Left ventricle myocardium inferior (tissue), 1 donor: ENCODE measurements around the gene VIL1. TPM values are rescaled to one million over a fixed set of nuclear protein-coding genes. Genes with fewer than 3 reads are reported as not detected.
A peak's percentile ranks its signal among the peaks of the same experiment; 100 is the strongest.

ENCODE experiments used
- DNase-seq: peaks from one replicate; pipeline ENCODE4 v3.0.0-alpha.2; 2020
- H3K27ac ChIP-seq: fragments of 200-600 bp; replicated peaks from 2 replicates; pipeline ENCODE4 v1.8.0; 2021
- H3K27me3 ChIP-seq: fragments of 200-600 bp; 2 replicates; pipeline ENCODE4 v1.8.0; 2021; ENCODE audit warnings: low read depth
- H3K36me3 ChIP-seq: fragments of 200-600 bp; 2 replicates; pipeline ENCODE4 v1.8.0; 2021
- H3K4me1 ChIP-seq: fragments of 200-600 bp; 2 replicates; pipeline ENCODE4 v1.8.0; 2021
- H3K4me3 ChIP-seq: fragments of 200-600 bp; 2 replicates; pipeline ENCODE4 v1.8.0; 2021; ENCODE audit warnings: mild to moderate bottlenecking, moderate library complexity
- H3K9me3 ChIP-seq: fragments of 200-600 bp; replicated peaks from 2 replicates; pipeline ENCODE4 v1.8.0; 2021
- intact Hi-C: fragments of 100-400 bp; cut with micrococcal nuclease; formaldehyde crosslinking; loops from one replicate; pipeline ENCODE4 v1.11.0; 2022
- total RNA-seq: library from RNA; stranded (reverse); fragmentation: NEBNext Ultra II Directional; extraction: Animal tissue kit (Norgen Biotek cat#: 25700); gene quantifications from one replicate; pipeline ENCODE4 v1.2.1, GENCODE V29; 2021
- TF ChIP-seq, protein P1 (sequence below): fragments of 200-600 bp; IDR thresholded peaks from 2 replicates; pipeline ENCODE4 v1.8.0; 2021; ENCODE audit warnings: antibody characterized with exemption, mild to moderate bottlenecking, borderline replicate concordance
- donor health status: DM: no; HTN: yes; CAD: no; lungs with severe emphysema.

The VIL1 gene
- total RNA-seq, 1 donor from 2014 or later: not detected

GRCh38 chr2:218437969-218438368, 19.0 kb downstream of the VIL1 start:
- H3K4me3 ChIP-seq: no peak overlapping the region
- intact Hi-C loops: no loop called here
- H3K27me3 ChIP-seq: no peaks in the 10 kb centered on the region
- H3K27ac ChIP-seq: no peak overlapping the region
- H3K36me3 ChIP-seq: no peaks in the 10 kb centered on the region
- H3K9me3 ChIP-seq: no peaks in the 10 kb centered on the region
- no peak for DNase-seq
- no peaks in the 10 kb centered on the region for H3K4me1 ChIP-seq
- TF ChIP-seq, protein P1, sequence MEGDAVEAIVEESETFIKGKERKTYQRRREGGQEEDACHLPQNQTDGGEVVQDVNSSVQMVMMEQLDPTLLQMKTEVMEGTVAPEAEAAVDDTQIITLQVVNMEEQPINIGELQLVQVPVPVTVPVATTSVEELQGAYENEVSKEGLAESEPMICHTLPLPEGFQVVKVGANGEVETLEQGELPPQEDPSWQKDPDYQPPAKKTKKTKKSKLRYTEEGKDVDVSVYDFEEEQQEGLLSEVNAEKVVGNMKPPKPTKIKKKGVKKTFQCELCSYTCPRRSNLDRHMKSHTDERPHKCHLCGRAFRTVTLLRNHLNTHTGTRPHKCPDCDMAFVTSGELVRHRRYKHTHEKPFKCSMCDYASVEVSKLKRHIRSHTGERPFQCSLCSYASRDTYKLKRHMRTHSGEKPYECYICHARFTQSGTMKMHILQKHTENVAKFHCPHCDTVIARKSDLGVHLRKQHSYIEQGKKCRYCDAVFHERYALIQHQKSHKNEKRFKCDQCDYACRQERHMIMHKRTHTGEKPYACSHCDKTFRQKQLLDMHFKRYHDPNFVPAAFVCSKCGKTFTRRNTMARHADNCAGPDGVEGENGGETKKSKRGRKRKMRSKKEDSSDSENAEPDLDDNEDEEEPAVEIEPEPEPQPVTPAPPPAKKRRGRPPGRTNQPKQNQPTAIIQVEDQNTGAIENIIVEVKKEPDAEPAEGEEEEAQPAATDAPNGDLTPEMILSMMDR: no peak

DNA sequence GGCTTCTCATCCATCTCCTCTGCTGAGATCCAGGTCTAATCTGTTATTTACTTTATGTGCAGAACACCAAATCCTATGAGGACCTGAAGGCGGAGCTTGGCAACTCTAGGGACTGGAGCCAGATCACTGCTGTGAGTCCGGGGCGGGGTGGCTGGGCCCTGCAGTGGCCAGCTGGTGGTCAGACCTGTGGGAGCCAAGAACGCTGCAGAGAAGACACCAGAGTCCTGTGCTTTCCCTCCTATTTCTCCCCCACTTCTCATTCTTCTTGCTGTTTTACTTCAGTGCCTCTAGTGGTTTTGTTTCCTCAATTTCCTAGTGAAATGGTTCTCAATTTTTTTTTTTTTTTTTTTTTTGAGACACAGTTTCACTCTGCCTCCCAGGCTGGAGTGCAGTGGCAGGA, 19.7 kb downstream of the VIL1 start:
- Histone ChIP-seq H3K9me3 (no peaks in the 10 kb centered on the region), H3K4me1 (no peaks in the 10 kb centered on the region), H3K27ac (no peak overlapping the region), H3K27me3 (no peaks in the 10 kb centered on the region), H3K4me3 (no peak overlapping the region), H3K36me3 (no peaks in the 10 kb centered on the region)
- intact Hi-C loops: no loop called here
- TF ChIP-seq, protein P1: no peak
- peak; percentile 36 for DNase-seq

DNA sequence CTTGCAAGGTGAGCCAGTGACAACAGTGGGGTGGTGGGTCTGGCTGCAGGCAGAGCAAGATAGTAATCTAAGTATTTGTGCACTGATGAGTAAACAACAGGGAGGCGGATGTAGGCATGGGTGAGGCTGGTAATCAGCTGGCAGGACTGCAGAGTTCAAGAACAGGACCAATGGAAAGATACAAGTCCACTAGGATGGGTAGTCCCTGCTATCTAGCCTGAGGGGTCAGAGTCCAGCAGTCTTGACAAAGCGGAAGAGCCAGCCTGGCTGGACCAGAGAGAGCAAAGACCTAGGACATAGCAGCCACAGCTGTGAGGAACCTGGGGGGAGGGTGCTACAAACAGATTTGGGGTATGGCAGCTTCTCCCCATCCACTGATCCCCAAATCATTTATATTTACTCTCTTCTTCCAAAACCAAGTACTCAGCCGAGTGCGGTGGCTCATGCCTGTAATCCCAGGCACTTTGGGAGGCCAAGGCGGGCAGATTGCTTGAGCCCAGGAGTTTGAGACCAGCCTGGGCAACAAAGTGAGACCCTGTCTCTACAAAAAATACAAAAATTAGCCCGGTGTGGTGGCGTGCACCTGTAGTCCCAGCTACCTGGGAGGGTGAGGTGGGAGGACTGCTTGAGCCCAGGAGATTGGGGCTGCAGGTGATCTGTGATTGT, 25.9 kb downstream of the VIL1 start:
- Histone ChIP-seq H3K27me3 (no peaks in the 10 kb centered on the region), H3K9me3 (no peaks in the 10 kb centered on the region), H3K36me3 (peaks cover 31% of the 10 kb centered on the region), H3K4me3 (no peak overlapping the region), H3K4me1 (no peaks in the 10 kb centered on the region), H3K27ac (no peak overlapping the region)
- DNase-seq: no peak
- TF ChIP-seq, protein P1: no peak
- intact Hi-C loops: no loop called here

- Histone ChIP-seq H3K9me3 (no peaks in the 10 kb centered on the region), H3K36me3 (peaks cover 33% of the 10 kb centered on the region), H3K4me1 (no peaks in the 10 kb centered on the region), H3K27me3 (no peaks in the 10 kb centered on the region), H3K27ac (no peak overlapping the region), H3K4me3 (no peak overlapping the region)
- intact Hi-C loops: no loop called here
- TF ChIP-seq, protein P1: no peak
- DNase-seq: no peak
Measured at GRCh38 chr2:218445602-218446001, 26.7 kb downstream of the VIL1 start.

GRCh38 chr2:218446547-218446946, 27.6 kb downstream of the VIL1 start:
- intact Hi-C loops: no loop called here
- no peak for DNase-seq
- H3K36me3 ChIP-seq: peaks cover 33% of the 10 kb centered on the region

More at GRCh38 chr2:218446547-218446946, 27.6 kb downstream of the VIL1 start:
- Histone ChIP-seq H3K9me3 (no peaks in the 10 kb centered on the region), H3K4me1 (no peaks in the 10 kb centered on the region), H3K4me3 (no peak overlapping the region), H3K27me3 (no peaks in the 10 kb centered on the region), H3K27ac (no peak overlapping the region)
- TF ChIP-seq, protein P1: no peak
